Activated CD4-positive, alpha-beta memory T cell treated with anti-CD3 and anti-CD28 coated beads for 36 hours (primary cell): ENCODE data around the gene VWDE. TPM values are rescaled to one million over a fixed set of nuclear protein-coding genes. Genes with fewer than 3 reads are reported as not detected.
"Not testable (repeated sequence)": the region's sequence is repeated elsewhere in the genome, so short reads cannot be mapped to it uniquely, and the experiment has no call there.

Experiments
- CTCF ChIA-PET: fragments of 350-600 bp; sonication (Branson Sonifier 250); formaldehyde crosslinking; loops from one replicate; lab custom pipeline; 2021; ENCODE audit warnings: antibody characterized with exemption, inconsistent platforms; lab: Charles Lee
- POLR2A ChIA-PET: fragments of 350-600 bp; sonication (Branson Sonifier 250); formaldehyde crosslinking; loops from one replicate; lab custom pipeline; 2021; ENCODE audit warnings: antibody characterized with exemption; lab: Charles Lee
- DNase-seq: peaks from one replicate; pipeline ENCODE4 v3.0.0-alpha.2; 2020
- H3K27ac Mint-ChIP-seq: one replicate; pipeline ENCODE4 v1.8.0; 2021; ENCODE audit warnings: mixed read lengths
- H3K27me3 Mint-ChIP-seq: one replicate; pipeline ENCODE4 v1.8.0; 2021; ENCODE audit warnings: mixed read lengths
- H3K36me3 Mint-ChIP-seq: one replicate; pipeline ENCODE4 v1.8.0; 2021; ENCODE audit warnings: mixed read lengths
- H3K4me1 Mint-ChIP-seq: one replicate; pipeline ENCODE4 v1.8.0; 2021; ENCODE audit warnings: low read depth, mixed read lengths
- H3K4me3 Mint-ChIP-seq: one replicate; pipeline ENCODE4 v1.8.0; 2021; ENCODE audit warnings: mild to moderate bottlenecking, mixed read lengths
- H3K9me3 Mint-ChIP-seq: one replicate; pipeline ENCODE4 v1.8.0; 2021; ENCODE audit warnings: mixed read lengths
- intact Hi-C: fragments of 100-400 bp; cut with micrococcal nuclease; formaldehyde crosslinking; loops from one replicate; pipeline ENCODE4 v1.15.1; 2023
- total RNA-seq, 2 experiments: library from RNA; stranded (reverse); gene quantifications; one replicate each; pipeline ENCODE4 v1.2.3, GENCODE V29; 2021

The VWDE gene
- total RNA-seq, 2 experiments from 2014 or later = 2.3 to 3.2 TPM

GRCh38 chr7:12423355-12423996 lies 19.8 kb upstream of the VWDE start:
- POLR2A ChIA-PET = no interaction called here
- no peaks in the 10 kb centered on the region for H3K4me1 Mint-ChIP-seq

GRCh38 chr7:12422554-12423320 lies 19.1 kb upstream of the VWDE start:
- Mint-ChIP-seq H3K4me1 (no peaks in the 10 kb centered on the region), H3K27ac (no peak overlapping the region), H3K27me3 (peaks cover 12% of the 10 kb centered on the region), H3K4me3 (no peak overlapping the region), H3K36me3 (no peaks in the 10 kb centered on the region), H3K9me3 (peaks cover 2% of the 10 kb centered on the region)
- POLR2A ChIA-PET = no interaction called here
- intact Hi-C loops = no loop called here
- DNase-seq = no peak
- CTCF ChIA-PET = interaction anchor here (1.6 kb wide), 1 partner anchor 67 kb away, joined by 4 read pairs; no protein-coding TSS in a partner anchor

More at GRCh38 chr7:12423355-12423996, 19.8 kb upstream of the VWDE start:
- CTCF ChIA-PET = interaction anchor here (1.6 kb wide), 1 partner anchor 66 kb away, joined by 4 read pairs; no protein-coding TSS in a partner anchor
- Mint-ChIP-seq H3K27me3 (peaks cover 15% of the 10 kb centered on the region), H3K4me3 (no peak overlapping the region), H3K27ac (no peak overlapping the region), H3K9me3 (peaks cover 2% of the 10 kb centered on the region), H3K36me3 (no peaks in the 10 kb centered on the region)
- DNase-seq = no peak
- intact Hi-C loops = no loop called here

- POLR2A ChIA-PET = no interaction called here
- Mint-ChIP-seq H3K4me1 (no peaks in the 10 kb centered on the region), H3K27ac (no peak overlapping the region), H3K36me3 (no peaks in the 10 kb centered on the region), H3K4me3 (no peak overlapping the region), H3K9me3 (no peaks in the 10 kb centered on the region), H3K27me3 (peaks cover 7% of the 10 kb centered on the region)
- no peak for DNase-seq
- intact Hi-C loops = no loop called here
- CTCF ChIA-PET = interaction anchor here (2.6 kb wide), 1 partner anchor 40 kb away, joined by 11 read pairs; no protein-coding TSS in a partner anchor
These were observed 14.8 kb upstream of the VWDE start for GRCh38 chr7:12418452-12418851.

GRCh38 chr7:12415072-12415471 lies 11.4 kb upstream of the VWDE start:
- Mint-ChIP-seq H3K4me1 (no peaks in the 10 kb centered on the region), H3K27me3 (peaks cover 4% of the 10 kb centered on the region), H3K9me3 (no peaks in the 10 kb centered on the region), H3K4me3 (no peak overlapping the region), H3K36me3 (no peaks in the 10 kb centered on the region), H3K27ac (no peak overlapping the region)
- intact Hi-C loops = no loop called here
- POLR2A ChIA-PET = no interaction called here
- CTCF ChIA-PET = interaction anchor here (0.6 to 0.7 kb wide), 2 partner anchors 19 to 24 kb away, joined by 3 read pairs; no protein-coding TSS in a partner anchor
- DNase-seq = no peak

GRCh38 chr7:12412407-12412806 lies 8.7 kb upstream of the VWDE start:
- no peak overlapping the region for H3K4me3 Mint-ChIP-seq
- peaks cover 2% of the 10 kb centered on the region for H3K27me3 Mint-ChIP-seq
- H3K9me3 Mint-ChIP-seq = no peaks in the 10 kb centered on the region
- H3K4me1 Mint-ChIP-seq = no peaks in the 10 kb centered on the region
- no peak for DNase-seq
- no peak overlapping the region for H3K27ac Mint-ChIP-seq
- POLR2A ChIA-PET = no interaction called here
- no peaks in the 10 kb centered on the region for H3K36me3 Mint-ChIP-seq
- intact Hi-C loops = no loop called here
- CTCF ChIA-PET = no interaction called here

- Mint-ChIP-seq H3K4me3 (no peak overlapping the region), H3K36me3 (no peaks in the 10 kb centered on the region), H3K27me3 (no peaks in the 10 kb centered on the region), H3K27ac (no peak overlapping the region), H3K4me1 (no peaks in the 10 kb centered on the region), H3K9me3 (no peaks in the 10 kb centered on the region)
- DNase-seq = no peak
- ChIA-PET CTCF (no interaction called here), POLR2A (no interaction called here)
- intact Hi-C loops = no loop called here
These were observed 6.9 kb upstream of the VWDE start for GRCh38 chr7:12410523-12410922.

GRCh38 chr7:12409097-12409711 lies 5.5 kb upstream of the VWDE start:
- Mint-ChIP-seq H3K27me3 (no peaks in the 10 kb centered on the region), H3K4me3 (no peak overlapping the region), H3K36me3 (no peaks in the 10 kb centered on the region), H3K27ac (no peak overlapping the region), H3K4me1 (peaks cover 3% of the 10 kb centered on the region), H3K9me3 (no peaks in the 10 kb centered on the region)
- intact Hi-C loops = no loop called here
- DNase-seq = no peak
- CTCF ChIA-PET = interaction anchor here (0.6 kb wide), 1 partner anchor 30 kb away, joined by 3 read pairs; no protein-coding TSS in a partner anchor
- POLR2A ChIA-PET = no interaction called here

- H3K36me3 Mint-ChIP-seq, DNase-seq, H3K4me3 Mint-ChIP-seq, H3K9me3 Mint-ChIP-seq, intact Hi-C loops, POLR2A ChIA-PET, H3K27ac Mint-ChIP-seq, H3K27me3 Mint-ChIP-seq, CTCF ChIA-PET: not testable (repeated sequence)
- peaks cover 15% of the 10 kb centered on the region for H3K4me1 Mint-ChIP-seq
These were observed 4.0 kb upstream of the VWDE start for GRCh38 chr7:12407652-12408051.

- Mint-ChIP-seq H3K36me3 (peaks cover 14% of the 10 kb centered on the region), H3K9me3 (peaks cover 13% of the 10 kb centered on the region), H3K27me3 (peaks cover 5% of the 10 kb centered on the region), H3K4me3 (no peak overlapping the region), H3K27ac (no peak overlapping the region), H3K4me1 (peaks cover 19% of the 10 kb centered on the region)
- intact Hi-C loops = loop anchor here (5.0 kb wide), 1 partner anchor 80 kb away; no protein-coding TSS in a partner anchor
- ChIA-PET POLR2A (no interaction called here), CTCF (no interaction called here)
- DNase-seq = no peak
These were observed 1.3 kb downstream of the VWDE start for GRCh38 chr7:12402365-12402725.

GRCh38 chr7:12401538-12402364 lies 1.9 kb downstream of the VWDE start:
- H3K4me3 Mint-ChIP-seq = no peak overlapping the region
- peaks cover 19% of the 10 kb centered on the region for H3K4me1 Mint-ChIP-seq
- ChIA-PET CTCF (interaction anchor here (1.1 kb wide), 1 partner anchor 13 kb away, joined by 3 read pairs; no protein-coding TSS in a partner anchor), POLR2A (no interaction called here)
- H3K9me3 Mint-ChIP-seq = peaks cover 17% of the 10 kb centered on the region
- H3K27ac Mint-ChIP-seq = no peak overlapping the region
- intact Hi-C loops = loop anchor here (5.0 kb wide), 1 partner anchor 81 kb away; no protein-coding TSS in a partner anchor
- no peak for DNase-seq
- H3K36me3 Mint-ChIP-seq = peaks cover 17% of the 10 kb centered on the region
- H3K27me3 Mint-ChIP-seq = peaks cover 5% of the 10 kb centered on the region

- peaks cover 17% of the 10 kb centered on the region for H3K36me3 Mint-ChIP-seq
- intact Hi-C loops = no loop called here
- no peak overlapping the region for H3K27ac Mint-ChIP-seq
- ChIA-PET CTCF (no interaction called here), POLR2A (no interaction called here)
- H3K4me1 Mint-ChIP-seq = peaks cover 9% of the 10 kb centered on the region
- H3K4me3 Mint-ChIP-seq = no peak overlapping the region
- no peak for DNase-seq
- H3K27me3 Mint-ChIP-seq = peaks cover 2% of the 10 kb centered on the region
- H3K9me3 Mint-ChIP-seq = peaks cover 17% of the 10 kb centered on the region
These were observed 5.5 kb downstream of the VWDE start for GRCh38 chr7:12398186-12398585.
